BJ (cell line): ENCODE measurements around the gene REG1A. TPM values are rescaled to one million over a fixed set of nuclear protein-coding genes. Genes with fewer than 3 reads are reported as not detected.

Experiments used
- CTCF ChIA-PET: fragments of 350-600 bp; formaldehyde crosslinking; extraction: SDS; loops from one replicate; lab custom pipeline; 2021; ENCODE audit warnings: antibody characterized with exemption, inconsistent platforms; lab: Yijun Ruan, JAX
- POLR2A ChIA-PET: fragments of 300-600 bp; sonication (Branson Sonifier 250); formaldehyde crosslinking; extraction: SDS; loops from one replicate; lab custom pipeline; 2021; ENCODE audit warnings: antibody characterized with exemption; lab: Charles Lee
- DNase-seq: peaks from one replicate; pipeline ENCODE4 v3.0.0-alpha.2; 2011; ENCODE audit warnings: low read depth
- H3K27me3 ChIP-seq: 2 replicates; pipeline ENCODE4 v1.6.0; 2011; ENCODE audit warnings: low read length; ENCODE audit not compliant: control insufficient read depth, insufficient read depth
- H3K36me3 ChIP-seq: 2 replicates; pipeline ENCODE4 v1.5.1; 2011; ENCODE audit warnings: low read length; ENCODE audit not compliant: control insufficient read depth, insufficient read depth
- H3K4me3 ChIP-seq: 2 replicates; pipeline ENCODE4 v1.5.1; 2011; ENCODE audit warnings: low read depth, mild to moderate bottlenecking, control low read depth, low read length
- polyA plus RNA-seq: library from polyadenylated mRNA; depleted of rRNA; stranded (reverse); fragments of >200 nt; gene quantifications from 2 replicates; pipeline ENCODE4 v1.2.3, GENCODE V29; 2011
- TF ChIP-seq, protein P1 (sequence below): IDR thresholded peaks from 2 replicates; pipeline ENCODE4 v1.5.1; 2011; ENCODE audit warnings: low read depth, mild to moderate bottlenecking, control low read depth, inconsistent platforms, low read length, moderate library complexity; ENCODE audit not compliant: insufficient read depth

REG1A gene
- polyA plus RNA-seq, 1 experiment, result not detected

DNA sequence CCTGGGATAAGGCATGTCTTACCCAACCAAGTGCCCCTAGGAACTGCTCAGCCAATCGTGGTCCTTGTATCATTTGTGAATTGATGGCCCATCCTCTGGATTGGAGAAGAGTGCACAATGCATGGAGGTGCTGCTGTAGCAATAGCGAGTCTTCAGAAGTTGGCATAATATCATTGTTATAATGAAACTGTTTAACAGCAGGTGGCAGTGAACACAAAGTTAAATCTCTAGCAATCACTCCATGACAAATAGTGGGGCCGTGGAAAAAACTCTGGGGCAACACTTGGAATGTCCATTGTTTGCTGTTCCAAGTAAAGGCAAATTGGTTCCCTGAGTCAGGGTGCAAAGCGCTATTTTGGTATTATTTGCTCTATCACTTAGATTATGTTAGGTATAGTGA lies 11.4 kb downstream of the REG1A start:
- POLR2A ChIA-PET, result no interaction called here

GRCh38 chr2:79138385-79138784 lies 18.1 kb downstream of the REG1A start:
- ChIA-PET POLR2A (no interaction called here), CTCF (no interaction called here)
- Histone ChIP-seq H3K36me3 (no peaks in the 10 kb centered on the region), H3K4me3 (no peak overlapping the region), H3K27me3 (no peaks in the 10 kb centered on the region)
- no peak for DNase-seq
- TF ChIP-seq, protein P1, sequence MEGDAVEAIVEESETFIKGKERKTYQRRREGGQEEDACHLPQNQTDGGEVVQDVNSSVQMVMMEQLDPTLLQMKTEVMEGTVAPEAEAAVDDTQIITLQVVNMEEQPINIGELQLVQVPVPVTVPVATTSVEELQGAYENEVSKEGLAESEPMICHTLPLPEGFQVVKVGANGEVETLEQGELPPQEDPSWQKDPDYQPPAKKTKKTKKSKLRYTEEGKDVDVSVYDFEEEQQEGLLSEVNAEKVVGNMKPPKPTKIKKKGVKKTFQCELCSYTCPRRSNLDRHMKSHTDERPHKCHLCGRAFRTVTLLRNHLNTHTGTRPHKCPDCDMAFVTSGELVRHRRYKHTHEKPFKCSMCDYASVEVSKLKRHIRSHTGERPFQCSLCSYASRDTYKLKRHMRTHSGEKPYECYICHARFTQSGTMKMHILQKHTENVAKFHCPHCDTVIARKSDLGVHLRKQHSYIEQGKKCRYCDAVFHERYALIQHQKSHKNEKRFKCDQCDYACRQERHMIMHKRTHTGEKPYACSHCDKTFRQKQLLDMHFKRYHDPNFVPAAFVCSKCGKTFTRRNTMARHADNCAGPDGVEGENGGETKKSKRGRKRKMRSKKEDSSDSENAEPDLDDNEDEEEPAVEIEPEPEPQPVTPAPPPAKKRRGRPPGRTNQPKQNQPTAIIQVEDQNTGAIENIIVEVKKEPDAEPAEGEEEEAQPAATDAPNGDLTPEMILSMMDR, result no peak

More for the DNA sequence above, 11.4 kb downstream of the REG1A start:
- TF ChIP-seq, protein P1, result no peak
- Histone ChIP-seq H3K27me3 (no peaks in the 10 kb centered on the region), H3K36me3 (no peaks in the 10 kb centered on the region), H3K4me3 (no peak overlapping the region)
- DNase-seq, result no peak
- CTCF ChIA-PET, result no interaction called here

- POLR2A ChIA-PET, result no interaction called here
- Histone ChIP-seq H3K36me3 (no peaks in the 10 kb centered on the region), H3K4me3 (no peak overlapping the region), H3K27me3 (no peaks in the 10 kb centered on the region)
- CTCF ChIA-PET, result interaction anchor here (1.5 kb wide), 1 partner anchor 9 kb away, joined by 3 read pairs; no protein-coding TSS in a partner anchor
- TF ChIP-seq, protein P1, result no peak
- no peak for DNase-seq
These were observed 19.1 kb downstream of the REG1A start for GRCh38 chr2:79139423-79139822.

- no peaks in the 10 kb centered on the region for H3K27me3 ChIP-seq
- no peak for DNase-seq
- no peaks in the 10 kb centered on the region for H3K36me3 ChIP-seq
- ChIA-PET POLR2A (no interaction called here), CTCF (interaction anchor here (0.6 kb wide), 1 partner anchor 1388 kb away, joined by 3 read pairs; no protein-coding TSS in a partner anchor)
- no peak overlapping the region for H3K4me3 ChIP-seq
- TF ChIP-seq, protein P1, result no peak
These were observed 35.7 kb downstream of the REG1A start for GRCh38 chr2:79155826-79156476.

DNA sequence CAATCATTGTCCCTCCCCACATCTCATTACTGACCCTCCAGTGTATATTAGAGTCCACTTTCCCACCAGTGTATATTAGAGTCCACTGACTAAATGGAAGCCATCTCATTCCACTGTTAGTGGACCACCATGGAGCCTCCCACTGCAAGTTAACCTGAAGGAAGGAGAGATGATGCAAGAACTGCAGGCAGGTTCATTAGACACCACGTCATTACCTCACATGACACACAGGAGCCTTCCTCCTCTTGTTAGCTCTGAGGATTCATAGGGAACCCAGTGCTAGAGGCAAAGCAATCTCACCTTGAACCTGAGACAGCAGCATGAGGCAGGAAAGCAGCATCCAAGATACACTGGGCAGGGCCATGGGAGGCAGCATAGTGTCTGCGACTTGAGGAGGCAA lies 38.7 kb downstream of the REG1A start:
- no peak overlapping the region for H3K4me3 ChIP-seq
- no peaks in the 10 kb centered on the region for H3K27me3 ChIP-seq
- ChIA-PET POLR2A (no interaction called here), CTCF (no interaction called here)
- no peak for DNase-seq
- TF ChIP-seq, protein P1, result no peak
- no peaks in the 10 kb centered on the region for H3K36me3 ChIP-seq
